HCT116 (cell line): ENCODE data around the gene SLC35F6. TPM values are rescaled to one million over a fixed set of nuclear protein-coding genes. Genes with fewer than 3 reads are reported as not detected.
A peak's percentile ranks its signal among the peaks of the same experiment; 100 is the strongest.

Source experiments
- ATAC-seq: fragments of 200-7000 bp; cut with Tn5 transposase; 2 replicates; pipeline ENCODE4 v1.9.1; 2020; ENCODE audit warnings: mild to moderate bottlenecking, moderate library complexity
- BruUV-seq: library from RNA; stranded (reverse); fragments of 400-500 nt; replicated peaks from 2 replicates; lab custom pipeline; 2021; lab: Mats Ljungman, UMichigan
- CTCF ChIA-PET: fragments of 300-600 bp; sonication (Branson Sonifier 250); formaldehyde crosslinking; loops from one replicate; lab custom pipeline; 2021; ENCODE audit warnings: antibody characterized with exemption; lab: Charles Lee
- POLR2A ChIA-PET: fragments of 300-600, 350-600 bp; sonication (Branson Sonifier 250); formaldehyde crosslinking; loops from one replicate; lab custom pipeline; 2021; ENCODE audit warnings: antibody characterized with exemption; lab: Charles Lee
- RAD21 ChIA-PET, 2 experiments: fragments of 300-600 bp; sonication (Branson Sonifier 250); formaldehyde crosslinking; loops; one replicate each; lab custom pipeline; 2023; ENCODE audit warnings: low total read pairs in 2 of 2; ENCODE audit not compliant: uncharacterized antibody in 2 of 2, unreplicated experiment in 2 of 2, low non-redundant PET in 1 of 2; lab: Charles Lee
- DNase-seq: peaks from one replicate; pipeline ENCODE4 v3.0.0-alpha.2; 2010; ENCODE audit warnings: low read depth, low spot score
- H2AFZ ChIP-seq: fragments of 200-600 bp; shearing (Covaris generic), sonication (generic); 2 replicates; pipeline ENCODE4 v1.6.1; 2017; ENCODE audit warnings: low read depth, mixed run types, mixed read lengths, antibody characterized with exemption, low read length; ENCODE audit not compliant: poor library complexity, severe bottlenecking
- H3K27ac ChIP-seq: 2 replicates; pipeline ENCODE4 v1.5.1; 2012; ENCODE audit warnings: low read depth, low read length
- H3K27me3 ChIP-seq: fragments of 200-600 bp; sonication (generic); 2 replicates; pipeline ENCODE4 v1.6.1; 2016; ENCODE audit warnings: mixed run types, low read length, mixed read lengths; ENCODE audit not compliant: insufficient read depth
- H3K36me3 ChIP-seq, 2 experiments: fragments of 200-500 bp in 1 of 2; fragments of 200-600 bp in 1 of 2; sonication (Bioruptor generic) in 1 of 2; sonication (generic) in 1 of 2; 2 replicates each; pipeline versions ENCODE4 v1.5.1 to v1.6.1; 2014 to 2016; ENCODE audit warnings: low read length in 2 of 2, inconsistent platforms in 1 of 2, mixed read lengths in 1 of 2, mixed run types in 1 of 2; ENCODE audit not compliant: insufficient read depth in 2 of 2, control insufficient read depth in 1 of 2
- H3K4me1 ChIP-seq, 2 experiments: fragments of 200-600 bp in 1 of 2; sonication (generic) in 1 of 2; 2 replicates each; pipeline versions ENCODE4 v1.5.1 to v1.6.1; 2012 to 2017; ENCODE audit warnings: low read length in 2 of 2, inconsistent platforms in 1 of 2, mild to moderate bottlenecking in 1 of 2, mixed read lengths in 1 of 2, mixed run types in 1 of 2, moderate library complexity in 1 of 2; ENCODE audit not compliant: insufficient read depth in 2 of 2, control insufficient read depth in 1 of 2
- H3K4me2 ChIP-seq: fragments of 200-600 bp; sonication (generic); 2 replicates; pipeline ENCODE4 v1.6.1; 2017; ENCODE audit warnings: mixed run types, low read length, mixed read lengths
- H3K4me3 ChIP-seq, 2 experiments: fragments of 200-600 bp in 1 of 2; sonication (generic) in 1 of 2; replicated peaks in 1 of 2; 2 replicates each; pipeline ENCODE4 v1.5.1; 2011 to 2016; ENCODE audit warnings: low read length in 2 of 2, control low read depth in 1 of 2, low read depth in 1 of 2, mild to moderate bottlenecking in 1 of 2, mixed read lengths in 1 of 2, mixed run types in 1 of 2
- H3K79me2 ChIP-seq: fragments of 200-600 bp; sonication (generic); 2 replicates; pipeline ENCODE4 v1.6.1; 2017; ENCODE audit warnings: mild to moderate bottlenecking, mixed run types, low read length, moderate library complexity, mixed read lengths; ENCODE audit not compliant: insufficient read depth
- H3K9ac ChIP-seq: fragments of 200-600 bp; sonication (generic); 2 replicates; pipeline ENCODE4 v1.6.1; 2016; ENCODE audit warnings: low read length, mixed read lengths
- H3K9me2 ChIP-seq: fragments of 200-600 bp; sonication (generic), shearing (Covaris generic); 2 replicates; pipeline ENCODE4 v1.6.1; 2017; ENCODE audit warnings: mixed run types, mild to moderate bottlenecking, moderate library complexity; ENCODE audit not compliant: insufficient read depth
- H3K9me3 ChIP-seq, 2 experiments: fragments of 200-500 bp in 1 of 2; fragments of 200-600 bp in 1 of 2; sonication (Bioruptor generic) in 1 of 2; sonication (generic) in 1 of 2; 2 replicates each; pipeline ENCODE4 v1.6.1; 2014 to 2017; ENCODE audit warnings: low read length in 2 of 2, mixed read lengths in 2 of 2, inconsistent platforms in 1 of 2, low read depth in 1 of 2, mild to moderate bottlenecking in 1 of 2, mixed run types in 1 of 2, moderate library complexity in 1 of 2; ENCODE audit not compliant: control insufficient read depth in 1 of 2, insufficient read depth in 1 of 2
- H4K20me1 ChIP-seq: fragments of 200-600 bp; sonication (generic), shearing (Covaris generic); 2 replicates; pipeline ENCODE4 v1.6.1; 2017; ENCODE audit warnings: mixed run types, mild to moderate bottlenecking, moderate library complexity; ENCODE audit not compliant: insufficient read depth
- ATF3 ChIP-seq: IDR thresholded peaks from 2 replicates; pipeline ENCODE4 v1.6.1; 2012
- CTCF ChIP-seq, 3 experiments: fragments of 200-600 bp in 1 of 3; sonication (generic) in 1 of 3; IDR thresholded peaks in 2 of 3; conservative IDR thresholded peaks in 1 of 3; 2 replicates each; pipeline ENCODE4 v1.5.1; 2012 to 2017; ENCODE audit warnings: low read depth in 2 of 3, low read length in 2 of 3, antibody characterized with exemption in 1 of 3, borderline replicate concordance in 1 of 3, control low read depth in 1 of 3, mild to moderate bottlenecking in 1 of 3, mixed read lengths in 1 of 3, mixed run types in 1 of 3, moderate library complexity in 1 of 3; ENCODE audit not compliant: insufficient read depth in 1 of 3
- JUND ChIP-seq: IDR thresholded peaks from 2 replicates; pipeline ENCODE4 v1.6.1; 2012
- intact Hi-C: fragments of 100-400 bp; cut with micrococcal nuclease; formaldehyde crosslinking; loops from 2 replicates; pipeline ENCODE4 v1.10.0; 2022
- total RNA-seq: library from RNA; stranded (reverse); gene quantifications from one replicate; pipeline ENCODE4 v1.2.1, GENCODE V29; 2021; ENCODE audit not compliant: unreplicated experiment

SLC35F6 gene
- total RNA-seq, 1 experiment from 2014 or later = 34.5 TPM

- H3K4me2 ChIP-seq = peak overlapping the region; percentile 99
- H3K27ac ChIP-seq = peak overlapping the region; percentile 20; the same call in 1 of the 2 replicates
- TF ChIP-seq ATF3 = no peak
- no peak for TF ChIP-seq JUND
- peak in 2 of 3 experiments; percentile 44 to 69; a peak in 3 of 6 replicates for TF ChIP-seq CTCF (IDR thresholded peaks at IDR 0.05 in 2 of 3, conservative IDR thresholded peaks at IDR 0.05 in 1 of 3; ENCODE audit: borderline replicate concordance in 1 of 3, insufficient read depth in 1 of 3, low read depth in 2 of 3, low read length in 2 of 3)
- ChIA-PET POLR2A (interaction anchor here (0.6 to 1.1 kb wide), 3 partner anchors 10 to 12 kb away, joined by 3 to 4 read pairs (median 3); no protein-coding TSS in a partner anchor), CTCF (interaction anchor here (0.7 to 1.2 kb wide), 3 partner anchors 16 to 152 kb away, joined by 3 read pairs; no protein-coding TSS in a partner anchor), RAD21 (no interaction called here)
- BruUV-seq = no TSS peak
- no peak overlapping the region for H3K4me3 ChIP-seq
- ATAC-seq (peak; percentile 26; the same call in 1 of the 2 replicates), DNase-seq (no peak)
- H3K27me3 ChIP-seq = no peaks in the 10 kb centered on the region
- no peak overlapping the region for H2AFZ ChIP-seq
- no peaks in the 10 kb centered on the region; the same call in 1 of the 2 replicates for H4K20me1 ChIP-seq
- peaks cover 85% of the 10 kb centered on the region for H3K79me2 ChIP-seq
- intact Hi-C loops = no loop called here
- peaks cover 0 to 12% of the 10 kb centered on the region in 2 experiments; a peak in 1 of 4 replicates for H3K36me3 ChIP-seq
- no peaks in the 10 kb centered on the region for H3K9me2 ChIP-seq
- H3K9ac ChIP-seq = peak overlapping the region; percentile 36
- H3K4me1 ChIP-seq = peaks cover 64 to 68% of the 10 kb centered on the region in 2 experiments
- H3K9me3 ChIP-seq = no peaks in the 10 kb centered on the region
These were observed 7.0 kb downstream of the SLC35F6 start for GRCh38 chr2:26770986-26771586.
